HG02623 (cell line): Measurements from ENCODE around the gene SMOC2.

Experiments used
- ATAC-seq: cut with Tn5 transposase; IDR thresholded peaks from one replicate; pipeline ENCODE4 v1.9.1; 2021; ENCODE audit warnings: moderate library complexity; ENCODE audit not compliant: unreplicated experiment

Gene SMOC2, protein sequence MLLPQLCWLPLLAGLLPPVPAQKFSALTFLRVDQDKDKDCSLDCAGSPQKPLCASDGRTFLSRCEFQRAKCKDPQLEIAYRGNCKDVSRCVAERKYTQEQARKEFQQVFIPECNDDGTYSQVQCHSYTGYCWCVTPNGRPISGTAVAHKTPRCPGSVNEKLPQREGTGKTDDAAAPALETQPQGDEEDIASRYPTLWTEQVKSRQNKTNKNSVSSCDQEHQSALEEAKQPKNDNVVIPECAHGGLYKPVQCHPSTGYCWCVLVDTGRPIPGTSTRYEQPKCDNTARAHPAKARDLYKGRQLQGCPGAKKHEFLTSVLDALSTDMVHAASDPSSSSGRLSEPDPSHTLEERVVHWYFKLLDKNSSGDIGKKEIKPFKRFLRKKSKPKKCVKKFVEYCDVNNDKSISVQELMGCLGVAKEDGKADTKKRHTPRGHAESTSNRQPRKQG

DNA sequence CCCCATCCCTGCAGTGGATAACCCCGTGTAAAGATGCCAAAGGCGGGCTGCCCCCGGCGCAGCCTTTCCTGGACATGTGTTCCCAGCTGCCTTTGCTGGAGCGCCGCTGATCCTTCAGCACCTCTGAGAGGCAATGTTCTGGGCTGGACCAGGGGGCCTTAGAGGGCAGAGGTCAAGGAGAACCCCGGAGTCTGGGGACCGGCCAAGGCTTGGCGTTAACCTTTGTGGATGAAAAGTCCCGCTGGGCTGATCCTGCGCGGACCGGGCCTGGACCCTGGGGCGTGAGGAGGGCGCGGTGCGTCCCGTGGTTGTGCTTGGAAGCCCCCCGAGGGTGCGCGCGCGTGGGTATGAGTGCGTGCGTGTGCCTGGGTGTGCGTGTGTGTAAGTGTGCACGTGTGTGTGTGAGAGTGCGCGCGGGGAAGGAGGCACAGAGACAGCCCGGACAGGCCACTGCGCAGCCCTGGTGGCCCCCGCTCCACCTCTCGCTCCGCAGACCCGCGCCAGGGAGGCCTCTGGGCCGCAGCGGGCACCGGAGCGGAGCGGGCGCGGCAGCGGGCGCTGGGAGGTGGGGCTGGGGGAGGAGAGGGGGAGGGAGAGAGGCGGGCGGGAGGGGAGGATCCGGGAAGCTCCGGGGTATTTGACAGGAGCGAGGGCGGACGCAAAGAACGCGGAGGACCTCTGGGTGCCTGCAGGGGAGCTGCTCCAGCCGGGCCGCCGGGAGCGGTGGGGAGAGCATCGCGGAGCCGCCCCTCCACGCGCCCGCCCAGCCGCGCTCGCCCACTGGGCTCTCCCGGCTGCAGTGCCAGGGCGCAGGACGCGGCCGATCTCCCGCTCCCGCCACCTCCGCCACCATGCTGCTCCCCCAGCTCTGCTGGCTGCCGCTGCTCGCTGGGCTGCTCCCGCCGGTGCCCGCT is at the start of gene SMOC2:
Gene SMOC2 (plus strand): TSS at position 665 of the 914 bp plus-strand sequence. CDS start 187 bp downstream, at position 852.
- ATAC-seq, result no peak

DNA sequence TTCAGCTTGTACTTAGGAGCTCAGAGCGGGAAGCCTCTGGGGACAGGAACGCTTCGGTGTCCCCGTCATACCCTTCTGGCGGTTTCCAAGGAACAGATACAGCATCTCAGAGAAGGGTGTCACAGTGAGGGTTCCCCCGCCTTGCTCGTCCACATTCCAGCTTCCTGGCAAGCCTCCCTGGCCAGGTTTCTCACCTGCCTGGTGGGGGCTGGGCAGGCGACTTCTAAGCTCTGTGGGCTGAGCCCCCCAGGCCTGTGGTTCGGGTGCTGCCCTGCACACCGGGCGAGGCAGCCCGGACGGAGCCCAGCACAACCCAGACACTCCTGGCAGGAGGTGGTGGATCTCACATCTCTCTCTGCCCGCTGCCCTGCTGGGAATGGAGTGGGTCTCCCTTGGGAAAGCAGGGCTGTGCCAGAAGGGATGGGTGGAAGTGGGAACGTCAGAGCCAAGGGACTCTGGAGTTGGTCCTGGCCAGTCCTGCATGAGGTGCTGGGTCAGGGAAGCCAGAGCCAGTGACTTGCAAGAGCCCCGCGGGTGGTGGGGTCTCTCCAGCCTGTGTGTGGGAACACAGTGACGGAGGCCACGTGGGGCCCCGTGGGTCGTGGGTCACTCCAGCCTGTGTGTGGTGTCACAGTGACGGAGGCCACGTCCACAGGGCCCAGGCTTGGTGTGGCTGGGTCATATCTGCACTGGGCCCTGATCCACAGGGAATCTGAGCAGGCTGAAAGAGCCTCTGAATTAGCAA is 47.7 kb upstream of the SMOC2 start:
- ATAC-seq, result no peak

DNA sequence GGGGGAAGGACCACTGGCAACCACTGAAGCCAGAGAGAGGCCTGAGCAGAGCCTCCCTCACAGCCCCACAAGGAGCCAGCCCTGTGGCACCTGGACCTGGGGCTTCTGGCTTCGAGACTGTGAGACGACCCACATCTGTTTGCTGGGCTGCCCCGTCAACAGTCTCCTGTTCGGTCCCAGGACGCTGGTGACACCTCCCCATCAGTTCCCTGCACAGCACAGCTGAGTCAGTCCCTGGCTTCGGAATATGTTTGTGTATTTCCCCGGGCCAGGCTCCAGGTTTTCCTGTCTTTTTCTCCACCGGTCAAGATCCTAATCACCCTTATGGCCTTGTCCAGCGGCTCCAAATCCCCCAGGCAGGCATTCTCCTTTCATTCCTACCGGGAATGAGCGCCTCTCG is 46.4 kb upstream of the SMOC2 start:
- no peak for ATAC-seq

DNA sequence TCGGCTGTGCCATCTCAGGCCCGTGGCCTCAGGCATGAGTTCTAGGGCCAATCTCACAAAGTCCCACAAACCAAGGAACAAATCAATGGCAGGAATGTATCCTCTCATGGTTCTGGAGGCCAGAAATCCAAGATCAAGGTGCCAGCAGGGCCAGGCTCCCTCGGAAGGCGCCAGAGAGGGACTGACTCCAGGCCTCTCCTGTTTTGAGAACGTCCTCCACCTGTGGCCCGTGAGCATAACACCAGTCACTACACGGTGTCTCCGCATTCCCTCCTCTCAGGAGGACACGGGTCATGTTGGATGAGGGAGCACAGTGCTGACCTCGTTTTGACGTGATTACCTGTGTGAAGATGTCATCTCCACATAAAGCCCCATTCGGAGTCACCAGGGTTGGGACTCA is 45.0 kb upstream of the SMOC2 start:
- ATAC-seq, result no peak

DNA sequence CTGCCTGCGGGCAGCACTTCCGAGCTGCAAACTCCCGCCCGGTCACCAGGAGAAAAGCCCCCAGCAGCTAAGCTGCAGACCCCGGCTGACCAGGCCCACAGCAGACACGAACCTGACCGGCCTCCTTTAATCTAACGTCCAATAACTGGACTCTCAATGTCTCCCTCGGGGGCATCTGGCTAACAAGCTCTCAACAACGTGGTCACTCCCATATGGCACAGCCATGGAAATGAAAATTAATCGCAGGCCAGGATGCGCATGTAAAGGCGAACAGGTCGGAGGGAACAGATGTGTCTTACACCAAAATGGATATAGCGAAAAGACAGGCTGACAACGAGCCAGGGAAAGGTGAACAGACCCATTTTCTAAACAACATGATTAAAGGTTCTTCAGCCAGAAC is 44.4 kb upstream of the SMOC2 start:
- ATAC-seq, result no peak

DNA sequence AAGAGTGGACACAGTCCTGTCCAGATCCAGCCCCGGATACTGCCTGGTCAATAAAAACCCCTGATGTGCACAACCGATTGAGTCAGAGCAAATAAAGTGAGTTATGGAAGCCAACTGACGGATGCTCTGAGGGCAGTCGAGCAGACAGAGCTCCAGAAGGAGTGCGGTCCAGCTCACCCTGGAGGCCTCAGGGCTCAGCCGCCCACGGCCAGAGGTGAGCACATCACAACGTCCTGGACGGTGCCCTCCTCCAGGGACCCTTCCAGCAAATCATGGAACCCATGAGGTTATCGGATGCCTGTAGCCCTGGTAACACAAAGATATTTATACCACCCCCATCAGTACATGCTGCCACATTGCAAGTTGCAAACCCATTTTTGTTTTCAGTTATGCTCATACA is 44.0 kb upstream of the SMOC2 start:
- no peak for ATAC-seq

DNA sequence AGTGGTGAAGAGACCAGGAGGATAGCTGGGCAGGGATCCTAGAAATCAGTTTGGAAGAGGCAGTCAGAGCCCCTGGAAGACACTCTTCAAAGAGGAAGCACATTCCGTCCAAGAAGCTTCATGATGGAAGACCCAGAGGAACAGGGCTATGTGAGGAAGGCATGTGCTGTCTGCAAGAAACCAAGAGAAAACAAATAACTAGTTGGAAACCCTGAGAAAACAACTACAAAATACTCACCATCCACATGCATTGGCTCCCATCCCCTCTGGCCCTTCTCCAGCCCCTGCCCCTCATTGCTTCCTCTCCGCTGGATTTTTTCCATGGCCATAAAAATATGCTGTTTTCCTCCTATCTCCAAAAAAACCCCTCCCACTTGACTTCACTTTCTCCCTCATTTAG is 40.9 kb upstream of the SMOC2 start:
- no peak for ATAC-seq

DNA sequence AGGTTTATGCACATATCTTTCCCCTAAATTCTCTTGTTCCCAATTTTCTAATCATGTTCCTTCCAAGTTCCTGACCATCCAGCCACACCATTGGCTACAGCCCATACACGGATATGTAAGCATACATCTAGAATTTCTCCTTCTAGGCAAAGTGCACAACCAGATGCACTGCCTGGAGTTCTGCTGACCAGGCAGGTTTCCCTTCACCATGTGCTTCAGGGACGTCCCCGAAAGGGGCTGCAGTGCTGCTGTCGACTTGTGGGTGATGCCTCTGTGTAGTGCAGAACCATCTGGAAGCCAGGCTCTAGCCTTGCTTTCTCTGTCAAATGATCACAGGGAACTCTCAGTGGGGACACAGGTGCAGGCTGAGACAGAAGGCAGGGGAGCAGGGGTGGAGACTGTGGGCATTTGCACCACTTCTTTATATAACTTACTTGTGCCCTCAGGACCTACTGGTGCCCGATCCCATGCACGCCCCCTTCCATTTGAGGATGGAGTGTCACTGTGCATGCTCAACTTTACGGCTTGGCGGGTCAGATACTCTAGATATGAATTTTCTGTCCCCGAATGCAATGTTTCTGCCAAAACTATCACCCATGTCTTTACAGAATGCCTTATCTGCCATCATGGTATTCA is 37.5 kb upstream of the SMOC2 start:
- ATAC-seq, result no peak

DNA sequence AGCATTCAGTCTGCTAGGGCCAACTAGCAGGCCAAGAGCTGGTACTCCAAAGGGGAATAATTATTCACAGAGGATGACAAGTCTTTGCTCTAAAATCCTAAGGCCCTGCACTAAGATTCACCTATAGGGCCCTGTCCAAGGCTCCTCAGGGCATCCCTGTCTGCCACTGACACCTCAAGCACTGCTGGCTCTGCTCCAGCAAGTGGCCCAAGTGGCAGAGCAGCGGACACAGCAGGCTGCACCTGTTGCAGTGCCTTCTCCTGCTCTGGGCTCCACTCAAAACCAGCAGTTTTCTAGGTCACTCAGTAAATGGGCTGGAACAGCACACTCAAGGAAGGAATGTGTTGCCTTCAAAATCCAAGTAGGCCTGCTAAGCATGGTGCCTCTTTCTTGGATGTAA is 36.4 kb upstream of the SMOC2 start:
- ATAC-seq, result no peak

DNA sequence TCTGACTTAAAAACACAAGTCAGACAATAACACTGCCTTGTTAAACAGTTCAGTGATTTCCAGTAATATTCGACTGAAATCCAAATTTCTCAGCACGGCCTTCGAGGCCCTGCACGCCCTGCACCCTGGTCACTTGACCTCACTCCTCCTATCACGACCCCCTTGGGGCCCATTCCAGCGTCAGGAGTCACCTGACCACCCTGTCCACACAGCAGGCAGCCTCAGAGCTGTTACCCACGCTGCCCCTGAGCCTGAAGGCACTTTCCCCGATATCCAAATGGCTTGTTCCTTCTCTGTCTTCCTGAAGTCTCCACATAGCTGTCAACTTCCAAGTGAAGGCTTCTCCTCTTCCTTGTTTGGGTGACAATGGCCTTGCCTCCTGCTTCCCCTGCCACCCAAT is 33.1 kb upstream of the SMOC2 start:
- no peak for ATAC-seq

DNA sequence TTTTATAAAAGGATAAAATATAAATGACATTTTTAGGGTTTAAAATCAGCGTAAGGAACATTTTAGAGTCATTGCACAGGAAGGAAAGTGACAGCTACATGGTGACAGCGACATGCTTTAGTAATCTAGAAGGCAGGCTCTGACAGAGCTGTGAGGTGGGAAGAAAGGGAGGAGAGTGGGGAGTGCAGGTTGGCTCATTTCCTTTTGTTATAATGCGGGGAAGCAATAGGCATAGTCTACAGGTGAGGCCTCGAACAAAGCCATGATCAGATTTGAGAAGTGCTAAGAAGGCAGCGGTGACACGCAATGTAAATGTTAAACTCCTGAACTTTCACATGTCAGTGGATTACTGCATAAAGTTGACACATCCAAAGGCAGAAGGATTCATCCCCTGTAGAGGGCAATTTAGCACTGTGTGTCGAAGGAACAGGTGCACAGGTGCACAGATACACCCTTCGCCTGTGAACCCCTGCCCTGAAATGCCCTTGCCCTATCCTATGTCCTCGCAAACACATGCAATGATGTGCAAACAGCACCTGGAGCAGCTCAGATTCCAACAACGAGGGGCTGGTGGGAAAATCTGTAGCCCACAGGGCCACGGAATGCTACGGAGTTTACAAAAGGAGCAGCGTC is 32.4 kb upstream of the SMOC2 start:
- ATAC-seq, result no peak

DNA sequence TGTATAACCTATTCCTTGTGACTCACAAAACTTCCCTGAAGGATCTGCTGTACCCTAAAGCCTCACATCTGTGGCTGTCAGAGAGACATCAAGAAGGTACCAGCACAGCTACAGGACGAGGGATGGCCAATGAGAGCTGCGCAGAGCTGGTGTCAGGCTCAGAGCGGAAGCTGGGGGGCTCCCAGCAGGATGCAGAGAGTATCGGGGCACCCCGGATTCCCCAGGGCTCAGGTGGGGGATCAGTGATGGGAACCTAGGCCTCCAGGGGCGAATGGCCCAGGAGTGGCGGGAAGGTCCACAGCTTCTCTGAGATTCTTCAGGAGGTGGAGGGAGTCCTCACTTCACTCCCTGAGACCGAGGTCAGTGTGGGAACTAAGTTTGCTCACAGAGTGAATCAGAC is 30.9 kb upstream of the SMOC2 start:
- no peak for ATAC-seq

DNA sequence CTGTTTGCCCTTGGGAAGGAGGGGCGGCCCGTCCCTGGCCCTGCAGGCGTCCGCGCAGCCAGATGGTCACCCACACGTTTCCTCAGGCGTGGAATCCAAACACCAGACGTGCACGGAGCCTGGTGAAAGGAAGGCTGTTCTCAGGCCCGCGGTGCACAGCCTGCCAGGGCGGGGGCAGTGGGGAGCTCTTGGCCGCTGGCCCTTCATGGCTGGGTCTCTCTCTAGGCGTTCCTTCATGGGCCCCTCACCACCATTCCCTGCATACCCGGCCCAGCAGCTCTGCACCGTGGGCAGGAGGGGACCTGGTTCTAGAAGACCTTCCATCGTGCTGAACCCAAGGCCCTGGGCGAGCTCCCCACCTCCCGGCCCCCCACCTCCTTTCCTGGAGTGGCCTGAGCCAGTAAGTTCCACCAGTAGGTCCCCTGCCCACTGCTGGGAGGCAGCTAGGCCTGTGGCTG is 30.4 kb upstream of the SMOC2 start:
- no peak for ATAC-seq

DNA sequence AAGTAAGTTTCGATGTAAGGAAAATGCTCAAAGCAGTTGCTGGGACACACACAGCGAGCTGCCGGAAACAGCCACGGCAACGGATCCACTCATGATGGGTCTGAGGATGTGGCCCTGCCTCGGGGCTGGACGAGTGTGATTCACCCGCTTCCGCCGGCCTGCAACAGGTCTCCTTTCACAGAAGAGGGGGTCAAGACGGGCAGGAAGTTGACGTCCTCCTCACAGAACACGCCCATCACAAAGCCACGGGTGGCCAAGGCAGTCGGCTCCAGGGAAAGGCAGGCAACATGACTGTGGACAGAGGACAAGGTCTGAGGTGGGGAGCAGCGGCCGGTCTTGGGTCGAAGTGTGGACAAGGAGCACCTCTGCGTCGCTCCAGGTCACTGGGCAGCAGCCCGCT is 29.9 kb upstream of the SMOC2 start:
- ATAC-seq, result no peak

DNA sequence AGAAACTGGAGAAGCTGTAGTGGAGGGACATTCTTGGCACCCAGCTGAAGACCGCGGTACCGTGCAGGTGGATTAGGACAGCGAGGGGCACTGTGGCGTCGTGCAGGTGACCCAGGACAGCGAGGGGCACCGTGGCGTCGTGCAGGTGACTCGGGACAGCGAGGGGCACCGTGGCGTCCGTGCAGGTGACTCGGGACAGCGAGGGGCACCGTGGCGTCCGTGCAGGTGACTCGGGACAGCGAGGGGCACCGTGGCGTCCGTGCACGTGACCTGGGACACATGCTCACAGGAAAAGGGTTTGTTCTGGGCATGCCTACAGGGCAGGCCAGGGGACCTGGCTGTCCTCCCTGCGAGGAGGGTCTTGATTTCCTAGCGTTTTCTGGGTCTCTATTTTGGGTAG is 29.2 kb upstream of the SMOC2 start:
- no peak for ATAC-seq

DNA sequence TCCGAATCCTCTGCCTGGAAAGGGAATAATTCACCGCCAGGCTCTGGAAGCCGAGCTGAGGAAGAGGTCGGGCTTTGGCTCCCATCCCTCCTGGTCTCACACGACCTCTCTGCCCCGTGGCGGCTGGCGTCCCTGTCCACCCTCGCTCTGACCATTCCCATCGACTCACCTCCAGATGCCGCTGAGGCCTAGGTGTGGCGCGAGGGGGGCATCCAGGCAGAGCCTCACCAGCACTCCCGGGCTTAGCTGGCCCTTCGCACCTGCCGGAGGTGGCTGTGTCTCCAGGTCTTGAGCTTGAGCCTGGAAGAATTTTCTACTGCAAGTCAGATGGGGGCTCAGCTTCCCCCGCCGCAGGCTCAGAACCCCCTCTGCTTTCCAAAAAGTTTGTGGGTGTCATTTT is 28.5 kb upstream of the SMOC2 start:
- ATAC-seq, result no peak

DNA sequence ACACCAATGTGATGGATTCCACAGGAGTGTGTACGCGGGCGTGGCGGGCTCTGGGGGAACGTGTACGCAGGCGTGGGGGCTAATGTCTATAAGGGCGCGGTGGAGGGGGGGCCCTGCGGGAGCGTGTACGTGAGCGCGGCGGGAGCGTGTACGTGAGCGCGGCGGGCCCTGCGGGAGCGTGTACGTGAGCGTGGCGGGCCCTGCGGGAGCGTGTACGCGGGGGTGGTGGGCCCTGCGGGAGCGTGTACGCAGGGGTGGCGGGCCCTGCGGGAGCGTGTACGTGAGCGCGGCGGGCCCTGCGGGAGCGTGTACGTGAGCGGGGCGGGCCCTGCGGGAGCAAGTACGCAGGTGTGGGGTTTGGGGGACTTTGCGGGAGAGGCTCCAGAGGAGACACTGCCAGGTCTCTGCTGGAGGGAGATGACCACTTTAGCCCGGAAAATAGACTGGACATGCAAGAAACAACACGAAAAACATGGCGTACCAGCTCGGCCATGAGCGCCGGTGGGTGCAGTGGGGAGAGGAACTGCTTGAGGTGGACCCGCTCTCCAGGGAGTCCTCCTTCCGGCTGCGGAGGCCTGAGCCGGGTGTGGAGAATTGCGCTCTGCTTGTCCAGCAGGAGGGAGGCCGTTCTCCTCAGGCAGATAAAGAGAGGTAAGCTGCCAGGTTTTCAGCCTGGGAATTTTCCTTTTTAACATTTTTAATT is 27.8 kb upstream of the SMOC2 start:
- no peak for ATAC-seq

DNA sequence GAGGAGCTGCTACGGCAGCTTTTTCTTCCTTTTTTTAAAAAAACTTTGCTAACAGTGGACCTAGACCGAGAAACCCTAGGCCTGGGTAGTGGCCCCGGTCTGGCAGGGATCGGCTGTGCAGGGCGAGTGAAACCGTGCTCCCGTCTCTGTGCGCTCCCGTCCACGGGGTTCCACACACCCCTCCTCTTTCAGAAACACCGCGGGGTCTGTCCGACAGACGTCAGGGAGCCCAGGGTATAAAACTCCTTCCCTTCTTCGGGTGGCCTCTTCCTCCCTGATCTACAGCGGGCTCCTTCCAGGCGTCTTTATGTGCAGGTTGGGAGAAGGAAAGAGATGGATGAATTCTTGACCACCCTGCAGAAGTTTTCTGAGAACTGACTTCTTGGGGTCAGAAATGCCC is 27.1 kb upstream of the SMOC2 start:
- no peak for ATAC-seq

DNA sequence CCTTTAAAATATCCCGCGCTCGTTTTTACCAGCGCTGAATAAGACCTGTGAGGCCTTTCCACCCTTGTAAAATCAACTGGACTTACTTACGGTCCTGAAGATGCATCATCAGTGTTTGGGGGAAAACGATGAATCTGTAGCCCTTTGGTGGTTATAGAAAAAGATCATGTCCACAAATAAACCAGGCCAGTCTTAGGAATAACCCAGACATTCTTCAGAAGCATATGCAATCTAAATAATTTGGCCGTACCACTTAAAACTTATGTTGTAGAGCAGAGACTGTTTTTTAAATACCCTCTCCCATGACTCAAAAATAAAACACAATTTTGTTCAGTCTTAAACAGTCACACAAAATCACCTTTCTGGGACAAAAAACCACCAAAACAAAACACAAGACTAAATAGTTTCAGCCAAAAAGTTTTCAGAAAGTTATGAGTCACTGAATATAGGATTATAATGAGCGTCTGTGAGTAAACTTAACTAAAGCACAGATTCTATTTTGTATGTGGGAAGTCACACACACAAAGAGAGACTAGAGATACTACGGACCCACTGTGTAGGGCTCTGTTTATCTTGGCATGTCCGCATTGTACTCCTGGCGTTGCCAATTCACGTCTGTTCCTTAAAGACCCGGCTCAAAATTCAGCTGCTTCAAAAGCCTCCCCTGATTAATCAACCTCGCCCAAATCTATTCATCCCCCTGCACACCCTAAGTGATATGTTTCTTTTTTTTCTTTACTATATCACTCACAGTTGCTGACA is 26.5 kb upstream of the SMOC2 start:
- ATAC-seq, result no peak
